DMS53 (cell line): Measurements from ENCODE around the gene CLDN15.

Source experiments
- DNase-seq: peaks from one replicate; lab custom pipeline; 2025; lab: John Stamatoyannopoulos, UW

Gene CLDN15

DNA sequence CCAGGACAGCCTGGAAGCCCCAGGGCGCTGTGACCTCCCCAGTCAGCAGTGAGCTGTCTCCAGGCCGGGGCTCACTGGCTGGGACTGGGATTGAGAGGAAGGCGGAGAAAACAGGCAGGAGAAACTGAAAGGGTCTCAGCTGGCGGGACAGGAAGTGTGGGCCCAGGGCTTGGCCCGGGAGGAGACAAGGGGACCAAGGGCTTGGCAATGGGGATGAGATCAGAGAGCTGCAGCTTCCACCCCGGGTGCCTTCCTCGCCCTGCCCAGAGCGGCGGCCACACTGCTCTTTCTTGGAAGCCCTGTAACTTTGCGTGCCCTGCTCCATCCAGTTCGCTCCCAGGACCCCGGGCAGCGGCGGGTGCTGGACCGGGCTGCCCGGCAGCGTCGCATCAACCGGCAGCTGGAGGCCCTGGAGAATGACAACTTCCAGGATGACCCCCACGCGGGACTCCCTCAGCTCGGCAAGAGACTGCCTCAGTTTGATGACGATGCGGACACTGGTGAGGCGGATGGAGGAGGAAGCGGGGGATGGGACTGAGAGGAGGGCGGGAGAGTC is 15.2 kb downstream of the CLDN15 start:
- no peak for DNase-seq

DNA sequence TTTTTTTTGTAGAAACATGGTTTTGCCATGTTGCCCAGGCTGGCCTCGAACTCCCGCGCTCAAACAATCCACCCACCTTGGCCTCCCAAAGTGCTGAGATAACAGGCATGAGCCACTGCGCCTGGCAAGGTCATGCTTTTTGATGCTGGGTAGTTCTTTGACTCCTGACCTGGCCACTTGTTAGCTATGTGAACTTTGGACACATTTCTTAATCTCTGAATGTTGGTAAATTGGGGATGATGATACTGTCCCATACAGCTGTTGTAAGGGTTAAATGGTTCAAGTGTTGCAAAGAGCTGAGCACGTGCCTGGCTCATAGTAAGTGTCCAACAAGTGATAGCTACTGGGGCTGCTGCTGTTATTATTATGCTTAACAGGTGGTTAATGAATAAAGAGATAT is 17.3 kb downstream of the CLDN15 start:
- DNase-seq, result no peak

DNA sequence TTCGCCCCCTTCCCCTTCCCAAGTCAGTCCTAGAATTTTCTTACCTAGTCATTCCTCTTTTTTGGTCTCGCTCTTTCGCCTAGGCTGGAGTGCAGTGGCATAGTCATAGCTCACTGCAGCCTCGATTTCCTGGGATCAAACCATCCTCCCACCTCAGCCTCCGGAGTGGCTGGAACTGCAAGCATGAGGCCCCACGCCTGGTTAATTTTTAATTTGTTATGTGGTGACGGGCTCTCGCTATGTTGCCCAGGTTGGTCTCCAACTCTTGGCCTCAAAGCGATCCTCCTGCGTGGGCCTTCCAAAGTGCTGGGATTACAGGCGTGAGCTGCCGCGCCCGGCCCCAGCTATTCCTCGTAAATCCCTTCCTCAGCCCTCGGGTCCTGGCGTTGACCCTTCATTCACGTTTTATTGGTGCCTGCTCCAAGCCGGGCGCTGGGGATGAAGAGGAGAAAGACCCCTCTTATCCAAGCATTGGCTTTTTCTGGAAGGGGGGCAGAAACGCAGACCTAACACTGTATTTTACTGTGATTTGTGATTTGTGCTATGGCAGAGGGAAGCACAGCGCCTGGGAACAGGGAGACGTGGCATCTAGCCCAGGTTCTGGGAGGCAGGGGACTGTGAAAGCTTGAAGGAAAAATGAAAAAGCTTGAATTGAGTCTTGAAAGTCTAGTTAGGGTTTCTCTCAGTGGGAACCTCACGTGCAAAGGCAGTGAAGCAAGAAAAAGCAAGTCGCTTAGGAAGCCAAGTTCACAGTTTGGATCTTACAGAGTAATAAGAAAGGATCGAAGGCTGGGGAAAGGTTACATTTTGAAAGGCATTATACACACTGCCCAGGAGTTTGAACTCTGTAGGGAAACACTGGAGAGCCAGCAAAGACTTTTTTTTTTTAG is 19.1 kb downstream of the CLDN15 start:
- DNase-seq, result peak; percentile 91

DNA sequence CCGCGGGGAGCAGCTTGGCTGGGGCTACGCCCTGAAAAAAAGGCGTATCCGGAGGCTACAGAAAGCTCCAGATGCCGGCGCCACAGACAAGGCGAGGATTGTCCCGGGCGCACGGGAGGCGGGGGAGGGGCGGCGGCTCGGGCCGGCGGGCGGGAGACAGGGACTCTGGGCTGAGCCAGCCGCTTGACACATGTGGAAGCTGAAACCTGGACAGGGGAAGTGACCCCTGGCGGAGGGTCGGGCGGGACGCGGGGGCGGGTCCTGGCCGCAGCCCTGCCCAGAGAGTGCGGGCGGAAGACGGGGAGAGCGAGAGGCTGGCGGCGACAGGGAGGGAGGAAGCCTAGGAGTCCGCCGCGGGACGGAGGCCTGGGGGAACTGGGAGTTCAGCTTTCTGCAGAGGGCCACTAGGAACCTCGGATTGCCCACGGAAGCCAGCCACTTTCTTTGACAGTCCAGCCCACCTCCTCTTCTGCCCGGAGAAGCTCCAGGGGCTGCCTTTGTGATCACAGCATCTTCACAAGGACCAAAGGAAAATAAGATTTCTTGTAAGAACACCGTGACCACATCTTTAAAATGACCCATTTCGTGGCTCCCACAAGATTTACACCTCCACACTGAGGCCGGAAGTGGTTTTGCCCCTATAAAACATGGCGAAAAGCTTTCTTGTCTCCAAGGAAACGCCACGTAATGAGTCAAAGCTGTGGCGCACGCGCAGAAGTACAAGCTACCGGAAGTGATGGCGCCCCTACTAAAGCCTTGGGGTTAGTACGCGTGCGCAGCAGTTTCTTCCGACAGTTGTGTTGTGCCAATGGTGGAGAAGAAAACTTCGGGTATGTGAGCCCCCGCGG is 20.0 kb downstream of the CLDN15 start, which contains the start of the genes PLOD3 and ZNHIT1:
Gene PLOD3, minus strand, starts transcription at position 194 of the 848 bp plus-strand sequence. CDS start 307 bp downstream, outside the sequence.
Gene ZNHIT1, plus strand, starts transcription at position 778 of the 848 bp plus-strand sequence. Its CDS starts 31 bp downstream, at position 809.
- peak; percentile 100 for DNase-seq

DNA sequence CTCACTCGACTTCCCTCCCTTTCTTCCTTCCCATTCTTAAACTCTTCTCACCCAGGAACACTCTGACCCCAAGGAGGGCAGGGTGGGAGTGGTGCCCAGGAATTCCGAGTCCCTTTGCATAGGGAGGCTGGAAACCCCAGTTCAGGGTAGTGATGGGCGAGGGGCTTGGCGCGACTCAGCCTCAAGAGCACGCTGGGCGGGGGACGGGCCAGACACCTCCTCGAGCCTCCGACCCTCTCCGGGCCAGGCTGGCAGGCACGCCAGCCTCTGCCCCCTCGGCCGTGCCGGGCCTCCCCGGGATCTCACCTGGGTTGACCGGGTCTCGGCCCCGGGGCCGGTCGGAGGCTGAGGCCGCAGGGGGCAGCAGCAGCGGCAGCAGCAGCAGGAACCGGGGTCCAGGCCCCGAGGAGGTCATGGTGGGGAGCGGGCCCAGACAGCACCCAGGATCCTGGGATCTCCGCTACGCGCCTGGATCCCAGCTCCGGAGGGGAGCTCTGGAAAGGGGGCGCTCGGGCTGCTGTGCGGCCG is 20.7 kb downstream of the CLDN15 start:
- DNase-seq, result peak; percentile 68

DNA sequence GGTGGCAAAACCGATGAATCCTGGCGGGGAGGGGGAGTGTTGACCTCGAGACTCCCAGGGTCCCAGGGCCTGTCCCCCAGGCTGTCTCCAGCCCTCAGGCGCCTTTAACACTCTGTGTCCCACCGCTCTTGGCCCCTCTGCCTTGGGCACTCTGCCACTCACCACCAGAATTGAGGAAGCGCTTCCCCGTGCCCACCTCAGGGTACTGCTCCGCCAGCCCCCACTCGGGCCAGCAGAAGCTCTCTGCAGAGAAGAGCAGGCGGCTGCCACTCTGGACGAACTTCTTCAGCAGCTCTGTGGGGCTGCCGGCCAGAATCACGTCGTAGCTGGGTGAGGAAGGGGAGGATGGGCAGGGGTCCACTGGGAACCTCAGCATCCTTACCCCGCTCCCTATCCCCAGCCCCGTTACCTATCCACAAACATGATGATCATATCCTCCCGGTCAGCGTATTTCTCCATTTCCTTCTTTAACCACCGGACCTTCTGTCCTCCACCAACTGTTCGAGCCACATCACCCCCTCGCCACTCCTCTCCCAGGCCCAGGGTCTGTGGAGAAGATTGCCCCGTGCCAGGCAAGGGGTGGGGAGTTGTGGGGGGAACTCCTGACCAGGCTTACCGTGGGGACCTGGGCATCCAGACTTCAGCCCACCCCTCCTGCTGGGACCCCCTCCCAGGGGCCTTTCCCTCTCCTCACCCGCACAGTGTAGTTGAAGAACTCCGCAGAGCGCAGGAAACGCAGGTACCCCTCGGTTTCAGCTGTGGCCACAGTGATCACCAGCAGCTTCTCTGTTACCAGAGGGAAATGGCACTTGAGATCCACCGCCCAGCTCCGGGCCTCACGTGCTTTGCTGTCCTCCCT is 21.4 kb downstream of the CLDN15 start:
- peak; percentile 69 for DNase-seq

DNA sequence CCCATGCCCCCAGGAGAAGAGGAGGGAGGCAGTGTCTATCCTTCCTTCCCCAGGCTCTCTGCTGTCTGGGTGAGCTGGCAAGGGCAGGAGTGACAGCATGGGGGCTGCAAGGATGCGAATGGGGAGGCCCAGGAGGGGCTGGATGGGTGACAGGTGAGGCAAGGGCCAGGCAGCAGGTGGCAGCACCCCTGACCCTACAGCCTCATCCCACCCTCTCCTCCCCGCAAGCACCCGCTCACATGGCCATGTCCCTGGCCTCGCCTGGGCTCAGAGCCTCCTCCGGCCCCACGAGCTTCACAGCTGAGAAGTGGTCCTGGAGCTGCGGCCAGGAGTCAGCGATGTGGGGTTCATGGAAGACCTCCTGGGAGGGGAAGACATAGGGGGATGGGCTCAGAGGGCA is 25.6 kb downstream of the CLDN15 start:
- DNase-seq, result no peak

DNA sequence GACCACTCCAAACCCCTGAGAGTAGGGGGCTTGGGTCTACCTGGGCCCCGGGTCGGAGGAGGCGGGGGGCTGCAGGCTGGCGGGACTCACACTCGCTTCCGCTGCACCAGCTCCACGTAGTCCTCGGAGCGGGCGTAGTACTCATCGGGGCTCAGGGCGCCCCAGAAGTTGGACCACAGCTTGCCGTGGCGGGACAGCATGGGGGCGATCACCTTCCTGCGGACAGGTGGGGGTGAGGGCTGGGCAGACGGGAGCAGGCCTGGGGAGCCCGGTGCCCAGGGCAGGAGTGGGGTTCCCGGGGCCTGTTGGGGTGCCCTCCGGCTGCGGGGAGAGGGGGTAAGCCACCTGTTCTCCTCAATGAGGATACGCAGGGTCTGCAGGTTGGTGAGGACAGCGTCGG is 26.1 kb downstream of the CLDN15 start:
- DNase-seq, result no peak

DNA sequence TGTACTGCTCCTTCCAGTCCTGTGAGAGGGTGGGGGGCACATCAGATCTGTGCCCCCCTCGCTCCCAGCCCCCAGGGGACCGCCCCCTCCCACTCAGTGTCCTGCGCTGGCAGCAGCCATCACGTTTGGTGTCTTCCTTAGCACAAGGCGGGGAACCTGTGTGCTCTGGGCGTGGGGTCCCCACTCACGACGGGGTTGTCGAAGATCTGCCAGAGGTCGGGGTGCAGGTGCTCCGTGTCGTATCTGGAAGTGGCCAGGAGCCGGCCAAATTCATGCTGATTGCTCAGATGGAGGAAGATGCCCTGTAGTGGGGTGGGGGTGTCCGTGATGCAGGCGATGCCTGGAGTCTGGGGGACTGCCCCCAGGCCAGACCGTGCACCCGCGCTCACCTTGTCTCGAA is 27.5 kb downstream of the CLDN15 start:
- DNase-seq, result no peak

DNA sequence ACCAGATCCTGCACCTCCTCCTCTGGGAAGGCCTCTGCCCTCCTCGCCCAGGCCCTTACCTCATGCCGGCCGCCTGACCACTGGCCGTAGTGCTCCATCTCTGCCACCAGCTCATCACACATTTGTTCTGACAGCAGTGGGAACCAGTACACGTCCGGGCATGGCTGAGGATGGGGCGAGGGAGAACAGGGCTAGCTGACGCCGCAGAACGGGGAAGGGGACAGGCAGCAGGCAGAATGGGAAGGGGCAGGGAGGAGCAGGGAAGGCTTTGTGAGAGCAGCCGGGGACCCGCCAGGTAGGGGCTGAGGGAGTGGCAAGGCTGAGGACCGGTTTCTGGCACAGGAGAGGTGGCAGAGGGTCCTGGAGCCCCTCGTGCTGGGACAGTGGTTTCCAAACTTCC is 28.8 kb downstream of the CLDN15 start:
- no peak for DNase-seq

DNA sequence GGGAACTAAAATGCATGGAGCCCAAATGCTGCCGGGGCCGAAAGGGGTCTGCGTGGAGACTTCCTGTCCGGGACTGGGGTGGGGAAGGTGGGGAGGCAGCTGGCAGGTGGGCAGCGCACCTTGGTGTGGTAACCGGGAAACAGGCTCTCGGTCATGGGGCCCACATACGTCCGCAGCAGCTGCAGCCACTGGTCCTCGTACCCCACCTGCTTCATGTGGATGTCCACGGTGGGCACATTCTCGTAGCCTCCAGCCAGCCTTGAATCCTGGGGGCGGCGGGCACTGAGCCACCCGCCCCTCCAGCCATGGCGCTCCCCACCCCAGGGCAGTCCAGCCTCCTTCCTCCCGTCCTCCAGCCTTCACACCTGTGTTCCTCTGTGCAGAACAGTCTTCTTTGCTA is 30.1 kb downstream of the CLDN15 start:
- DNase-seq, result no peak

DNA sequence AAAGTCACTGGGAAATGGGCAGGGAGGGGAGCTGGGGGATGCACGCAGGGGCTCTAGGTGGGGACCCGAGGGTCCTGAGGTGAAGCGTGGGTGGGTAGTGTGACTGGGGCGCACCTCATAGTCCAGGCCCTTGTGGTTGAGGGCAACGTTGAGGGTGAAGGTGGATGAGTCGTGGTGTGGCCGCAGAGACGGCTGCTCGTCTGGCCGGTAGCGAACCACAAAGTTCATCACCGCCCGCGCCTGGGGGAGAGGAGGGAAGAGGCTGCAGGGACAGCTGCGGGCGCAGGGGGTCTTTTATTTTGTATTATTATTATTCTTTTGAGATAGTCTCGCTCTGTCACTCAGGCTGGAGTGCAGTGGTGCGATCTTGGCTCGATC is 30.9 kb downstream of the CLDN15 start:
- DNase-seq, result no peak

DNA sequence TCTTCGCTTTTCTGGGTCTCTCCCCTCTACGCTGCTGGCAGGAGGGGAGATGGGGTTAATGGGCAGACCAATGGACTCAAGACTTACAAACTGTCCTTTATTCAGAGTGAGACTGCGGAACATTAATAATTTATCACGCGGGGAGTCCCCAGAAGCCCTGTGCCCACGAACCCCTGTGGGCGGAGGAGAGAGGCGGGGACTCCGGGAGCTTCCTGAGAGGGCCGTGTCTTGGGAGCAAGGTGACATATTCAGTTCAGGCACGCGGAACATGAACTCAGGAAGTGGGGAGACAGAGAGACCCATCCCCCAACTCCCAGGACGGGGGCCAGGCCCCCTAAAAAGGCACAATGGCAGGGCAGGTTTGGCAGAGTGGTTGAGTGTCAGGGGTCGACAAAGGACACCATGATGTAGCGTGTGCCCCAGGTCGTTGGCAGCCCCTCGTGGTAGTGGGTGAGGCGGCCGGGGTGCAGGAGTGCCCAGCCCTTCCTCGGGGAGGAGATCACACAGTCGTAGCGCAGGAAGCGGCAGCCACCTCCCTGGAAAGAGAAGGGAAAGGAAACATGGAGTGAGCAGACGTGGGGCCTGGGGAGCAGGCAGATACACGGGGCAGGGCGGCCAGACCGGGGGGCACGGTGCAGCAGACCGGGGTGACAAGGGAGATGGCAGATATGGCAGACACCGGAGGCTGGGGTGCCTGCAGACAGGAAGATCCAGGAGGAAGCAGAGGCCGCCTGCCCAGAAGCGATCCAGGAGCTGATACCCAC is 31.5 kb downstream of the CLDN15 start:
- DNase-seq, result no peak

DNA sequence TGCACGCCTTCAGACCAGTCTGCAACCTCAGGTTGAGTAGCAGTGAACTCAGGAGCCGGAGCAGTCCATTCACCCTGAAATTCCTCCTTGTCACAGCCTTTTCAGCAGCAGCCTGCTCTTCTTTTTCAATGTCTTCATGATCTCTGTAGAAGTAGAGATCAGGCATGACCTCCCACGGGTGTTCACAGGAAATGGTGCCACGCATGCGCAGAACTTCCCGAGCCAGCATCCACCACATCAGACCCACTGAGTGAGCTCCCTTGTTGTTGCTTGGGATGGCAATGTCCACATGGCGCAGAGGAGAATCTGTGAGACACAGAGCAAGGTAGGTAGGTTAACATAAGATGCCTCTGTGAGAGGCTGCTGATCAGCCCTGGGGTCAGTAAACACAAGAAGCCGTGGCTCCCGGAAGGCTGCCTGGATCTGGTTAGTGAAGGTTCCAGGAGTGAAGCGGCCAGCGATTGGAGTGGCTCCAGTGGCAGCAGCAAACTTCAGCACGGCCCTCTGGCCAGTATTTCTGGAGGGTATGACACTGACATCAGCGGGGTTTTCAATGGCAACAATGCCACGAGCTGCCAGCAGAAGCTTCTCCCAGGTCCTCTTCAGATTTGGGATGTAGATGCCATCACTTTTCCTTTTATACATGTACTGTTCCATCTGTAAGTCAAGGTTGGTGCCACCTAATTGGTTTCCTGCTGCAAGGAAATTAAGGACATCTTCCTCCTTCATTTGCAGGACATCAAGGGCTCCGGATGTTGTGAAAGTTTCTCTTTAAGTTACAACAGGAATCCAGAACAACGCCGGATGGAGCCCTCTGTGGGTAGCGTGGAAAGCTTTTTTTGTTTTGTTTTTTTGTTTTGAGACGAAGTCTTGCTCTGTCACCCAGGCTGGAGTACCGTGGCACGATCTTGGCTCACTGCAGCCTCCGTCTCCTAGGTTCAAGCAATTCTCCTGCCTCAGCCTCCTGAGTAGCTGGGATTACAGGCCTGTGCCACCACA is 33.6 kb downstream of the CLDN15 start:
- DNase-seq, result peak; percentile 28

DNA sequence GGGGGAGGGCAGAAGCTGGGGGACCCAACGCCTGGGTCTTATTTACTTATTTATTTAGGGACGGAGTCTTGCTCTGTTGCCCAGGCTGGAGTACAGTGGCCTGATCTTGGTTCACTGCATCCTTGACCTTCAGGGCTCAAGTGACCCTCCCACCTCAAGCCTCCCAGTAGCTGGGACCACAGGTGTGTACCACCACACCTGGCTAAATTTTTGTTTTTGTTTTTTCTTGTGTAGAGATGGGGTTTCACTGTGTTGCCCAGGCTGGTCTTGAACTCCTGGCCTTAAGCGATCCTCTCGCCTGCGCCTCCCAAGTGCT is 35.0 kb downstream of the CLDN15 start:
- no peak for DNase-seq

DNA sequence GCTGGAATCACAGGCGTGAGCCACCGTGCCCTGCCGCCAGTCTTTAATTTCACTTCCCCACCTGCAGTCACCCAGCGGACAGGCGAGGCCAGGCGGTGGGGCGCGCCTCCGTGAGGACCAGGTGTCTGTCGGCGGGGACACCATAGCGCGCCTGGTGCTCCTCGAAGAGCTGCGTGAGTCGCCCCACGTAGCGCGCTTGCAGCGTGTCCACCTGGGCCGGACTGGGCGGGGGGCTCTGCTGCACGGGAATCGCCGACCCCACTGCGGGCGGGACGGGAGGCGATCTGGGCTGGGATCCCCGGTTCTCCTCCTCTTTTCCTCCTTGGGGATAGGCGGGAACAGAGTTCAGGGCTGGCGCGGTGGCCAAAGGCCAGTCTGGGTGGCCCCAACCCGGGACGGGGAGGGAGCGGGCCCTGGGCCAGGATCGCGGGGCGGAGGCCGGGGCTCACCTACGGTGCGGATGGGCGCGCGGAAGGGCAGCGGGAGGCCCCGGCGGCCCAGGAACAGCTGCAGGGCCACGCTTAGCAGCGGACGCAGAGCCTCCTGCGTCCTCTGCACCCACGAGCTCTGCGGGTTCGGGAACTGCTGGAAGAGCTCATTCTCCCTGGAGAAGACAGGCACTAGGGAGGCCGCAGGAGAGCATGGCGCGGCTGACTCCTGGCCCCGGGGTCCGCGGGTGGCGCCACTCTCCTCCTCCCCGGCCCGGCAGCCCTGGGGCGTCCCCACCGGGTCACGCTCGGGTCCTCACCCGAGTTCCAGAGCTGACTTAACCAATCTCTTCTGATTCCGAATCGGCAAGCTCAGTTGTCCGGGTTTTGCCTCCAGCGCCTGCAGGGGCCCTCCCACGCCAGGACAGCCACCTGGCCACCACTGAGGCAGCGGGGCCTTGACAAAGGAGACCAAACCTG is 35.7 kb downstream of the CLDN15 start:
- peak; percentile 41 for DNase-seq

DNA sequence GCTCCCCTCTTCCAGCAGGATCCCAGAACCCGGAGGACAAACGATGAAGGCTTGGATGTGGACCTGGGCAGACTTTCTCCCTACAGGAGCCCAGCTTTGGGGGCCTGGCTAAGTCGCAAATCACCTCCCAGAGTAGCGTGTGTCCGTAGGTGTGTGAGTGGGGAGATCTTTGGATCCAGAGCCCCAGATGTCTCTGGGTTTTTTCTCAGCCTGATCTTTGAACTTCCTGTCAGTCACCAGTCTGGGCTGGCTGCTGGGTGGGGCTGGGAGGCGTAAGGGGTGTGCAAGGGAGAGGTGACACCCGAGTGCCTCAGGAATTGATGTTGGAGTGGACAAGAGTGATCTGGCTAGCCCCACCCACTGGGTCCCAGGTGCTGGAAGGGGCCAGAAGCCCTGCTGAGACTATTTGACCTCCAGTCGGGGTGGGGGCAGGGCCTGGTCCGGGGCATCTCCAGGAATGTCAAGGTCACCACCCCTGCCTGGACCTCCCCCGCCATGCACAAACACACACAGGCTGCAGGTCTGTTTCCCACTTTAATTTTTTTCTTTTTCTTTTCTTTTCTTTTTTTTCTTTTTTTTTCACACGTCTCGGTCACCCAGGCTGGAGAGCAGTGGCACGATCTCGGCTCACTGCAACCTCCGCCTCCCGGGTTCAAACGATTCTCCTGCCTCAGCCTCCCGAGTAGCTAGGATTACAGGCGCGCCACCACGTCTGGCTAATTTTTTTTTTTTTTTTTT is 36.6 kb downstream of the CLDN15 start, which contains the start of gene MOGAT3:
Gene MOGAT3, minus strand, starts transcription at position 175 of the 738 bp plus-strand sequence. CDS start 182 bp downstream, outside the sequence.
- peak; percentile 47 for DNase-seq

DNA sequence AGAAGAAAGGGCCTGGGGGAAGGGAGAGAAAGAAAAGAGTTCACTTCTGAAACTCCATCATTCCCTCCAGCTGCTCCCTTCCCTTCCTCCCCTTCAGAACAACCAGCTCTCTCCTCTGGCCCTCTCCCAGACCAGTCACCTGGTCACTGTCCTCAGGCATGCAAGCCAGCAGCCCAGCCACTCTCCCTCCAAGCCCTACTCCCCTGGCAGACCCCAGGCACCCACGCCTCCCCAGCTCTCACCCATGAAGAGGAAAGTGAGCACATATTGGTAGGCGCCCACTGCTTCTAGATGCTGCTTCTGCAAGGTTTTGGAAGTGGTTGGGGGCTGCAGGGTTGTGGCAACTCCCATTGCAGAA is 37.1 kb downstream of the CLDN15 start:
- DNase-seq, result no peak
